ENCODE results near the gene RPL13A. TPM values are rescaled to one million over a fixed set of nuclear protein-coding genes. Genes with fewer than 3 reads are reported as not detected.
"Not testable (repeated sequence)": the region's sequence is repeated elsewhere in the genome, so short reads cannot be mapped to it uniquely, and the experiment has no call there.

The RPL13A gene
- total RNA-seq, 1 experiment from 2014 or later, result 3,219 TPM

DNA sequence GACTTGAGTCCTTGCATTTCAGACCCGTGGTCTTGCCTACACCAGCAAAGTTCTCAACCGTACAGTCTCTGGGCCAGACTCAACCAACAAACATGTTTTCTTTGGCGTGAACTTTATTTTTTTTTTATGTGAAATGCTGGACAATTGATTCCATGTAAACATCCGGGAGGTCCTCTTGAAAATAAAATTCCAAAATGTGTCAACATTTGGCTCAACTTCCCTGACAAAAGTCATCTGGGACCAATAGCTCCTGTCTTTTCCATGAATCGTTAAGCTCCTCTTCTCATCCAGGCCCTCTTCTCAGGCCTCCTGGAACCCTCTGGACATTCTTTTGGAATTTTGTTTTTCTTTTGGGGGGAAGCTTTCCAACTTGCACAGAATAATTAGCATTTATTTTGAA is 31.6 kb upstream of the RPL13A start:
- DNase-seq (ENCODE audit: low spot score), result no peak

DNA sequence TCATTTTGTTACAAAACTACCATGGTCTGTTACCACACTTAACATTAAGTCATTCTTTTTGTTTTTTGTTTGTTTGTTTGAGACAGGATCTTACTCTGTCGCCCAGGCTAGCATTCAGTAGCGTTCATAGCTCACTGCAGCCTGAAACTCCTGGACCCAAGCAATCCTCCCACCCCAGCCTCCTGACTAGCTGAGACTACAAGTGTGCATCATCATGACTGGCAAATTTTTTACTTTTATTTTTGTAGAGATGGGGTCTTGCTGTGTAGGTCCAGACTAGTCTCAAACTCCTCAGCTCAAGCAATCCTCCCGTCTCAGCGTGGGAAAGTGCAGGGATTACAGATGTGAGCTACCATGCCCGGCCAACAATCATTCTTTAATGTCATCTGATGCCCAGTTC is 31.1 kb upstream of the RPL13A start:
- DNase-seq (ENCODE audit: low spot score), result no peak

DNA sequence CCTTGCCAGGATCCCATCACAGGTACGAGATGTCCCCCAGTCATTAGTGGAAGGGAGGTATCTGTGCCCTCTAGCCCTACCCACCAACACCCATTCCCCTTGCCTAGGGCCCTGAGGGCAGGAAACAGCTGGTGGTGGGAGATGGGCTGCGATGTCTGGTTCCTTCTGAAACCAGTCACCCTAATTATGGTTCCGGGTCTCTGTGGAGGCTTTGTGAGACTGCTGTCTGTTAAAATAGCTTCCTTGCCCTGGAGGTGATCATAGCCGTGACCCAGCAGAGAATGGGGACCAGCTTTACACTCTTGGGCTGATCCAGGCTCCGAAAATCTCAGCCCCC is 28.9 kb upstream of the RPL13A start:
- DNase-seq (ENCODE audit: low spot score), result no peak

DNA sequence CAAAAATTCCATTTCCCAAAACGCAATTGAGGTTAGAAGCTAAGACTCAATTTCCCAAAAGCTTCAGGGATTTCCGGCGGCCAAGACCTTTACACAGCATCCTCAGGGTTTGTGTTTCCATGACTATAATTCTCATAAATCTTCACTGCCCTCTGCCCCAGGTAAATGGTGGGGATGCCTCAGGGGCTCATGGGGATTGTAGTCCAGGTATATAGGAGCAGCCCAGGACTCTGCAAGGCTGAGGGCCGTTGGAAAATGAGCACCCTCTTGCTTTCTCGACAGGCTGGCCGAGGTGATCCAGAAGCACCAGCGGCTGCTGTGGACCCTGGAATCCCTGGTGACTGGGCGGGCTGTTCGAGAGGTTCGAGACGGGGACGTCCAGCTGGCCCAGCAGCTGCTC is 28.0 kb upstream of the RPL13A start:
- DNase-seq (ENCODE audit: low spot score), result no peak

DNA sequence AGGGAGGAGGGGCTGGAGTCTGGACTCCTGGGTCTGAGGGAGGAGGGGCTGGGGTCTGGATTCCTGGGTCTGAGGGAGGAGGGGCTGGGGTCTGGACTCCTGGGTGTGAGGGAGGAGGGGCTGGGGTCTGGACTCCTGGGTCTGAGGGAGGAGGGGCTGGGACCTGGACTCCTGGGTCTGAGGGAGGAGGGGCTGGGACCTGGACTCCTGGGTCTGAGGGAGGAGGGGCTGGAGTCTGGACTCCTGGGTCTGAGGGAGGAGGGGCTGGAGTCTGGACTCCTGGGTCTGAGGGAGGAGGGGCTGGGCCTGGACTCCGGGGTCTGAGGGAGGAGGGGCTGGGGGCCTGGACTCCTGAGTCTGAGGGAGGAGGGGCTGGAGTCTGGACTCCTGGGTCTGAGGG is 26.3 kb upstream of the RPL13A start:
- not testable (repeated sequence) for DNase-seq (ENCODE audit: low spot score)

DNA sequence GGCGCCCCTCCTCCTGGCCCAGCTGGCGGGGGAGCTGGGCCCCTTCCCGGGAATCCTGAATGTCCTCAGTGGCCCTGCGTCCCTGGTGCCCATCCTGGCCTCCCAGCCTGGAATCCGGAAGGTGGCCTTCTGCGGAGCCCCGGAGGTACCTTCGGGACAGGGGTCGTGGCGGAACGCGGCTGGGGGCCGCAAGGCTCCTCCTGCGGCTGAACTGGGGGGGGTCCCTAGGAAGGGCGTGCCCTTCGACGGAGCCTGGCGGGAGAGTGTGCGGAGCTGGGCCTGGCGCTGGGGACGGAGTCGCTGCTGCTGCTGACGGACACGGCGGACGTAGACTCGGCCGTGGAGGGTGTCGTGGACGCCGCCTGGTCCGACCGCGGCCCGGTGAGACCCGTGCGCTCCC is 25.8 kb upstream of the RPL13A start:
- DNase-seq (ENCODE audit: low spot score), result no peak

DNA sequence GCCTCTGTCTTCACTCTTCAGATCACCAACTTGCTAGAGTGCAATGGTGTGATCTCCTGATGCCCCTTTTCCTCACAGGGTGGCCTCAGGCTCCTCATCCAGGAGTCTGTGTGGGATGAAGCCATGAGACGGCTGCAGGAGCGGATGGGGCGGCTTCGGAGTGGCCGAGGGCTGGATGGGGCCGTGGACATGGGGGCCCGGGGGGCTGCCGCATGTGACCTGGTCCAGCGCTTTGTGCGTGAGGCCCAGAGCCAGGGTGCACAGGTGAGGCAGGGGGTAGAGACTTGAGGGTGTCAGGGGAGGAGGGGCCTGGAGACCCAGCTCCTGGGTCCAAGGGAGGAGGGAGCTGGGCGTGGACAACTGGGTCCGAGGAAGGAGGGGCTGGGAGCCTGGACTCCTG is 24.9 kb upstream of the RPL13A start:
- DNase-seq (ENCODE audit: low spot score), result no peak

DNA sequence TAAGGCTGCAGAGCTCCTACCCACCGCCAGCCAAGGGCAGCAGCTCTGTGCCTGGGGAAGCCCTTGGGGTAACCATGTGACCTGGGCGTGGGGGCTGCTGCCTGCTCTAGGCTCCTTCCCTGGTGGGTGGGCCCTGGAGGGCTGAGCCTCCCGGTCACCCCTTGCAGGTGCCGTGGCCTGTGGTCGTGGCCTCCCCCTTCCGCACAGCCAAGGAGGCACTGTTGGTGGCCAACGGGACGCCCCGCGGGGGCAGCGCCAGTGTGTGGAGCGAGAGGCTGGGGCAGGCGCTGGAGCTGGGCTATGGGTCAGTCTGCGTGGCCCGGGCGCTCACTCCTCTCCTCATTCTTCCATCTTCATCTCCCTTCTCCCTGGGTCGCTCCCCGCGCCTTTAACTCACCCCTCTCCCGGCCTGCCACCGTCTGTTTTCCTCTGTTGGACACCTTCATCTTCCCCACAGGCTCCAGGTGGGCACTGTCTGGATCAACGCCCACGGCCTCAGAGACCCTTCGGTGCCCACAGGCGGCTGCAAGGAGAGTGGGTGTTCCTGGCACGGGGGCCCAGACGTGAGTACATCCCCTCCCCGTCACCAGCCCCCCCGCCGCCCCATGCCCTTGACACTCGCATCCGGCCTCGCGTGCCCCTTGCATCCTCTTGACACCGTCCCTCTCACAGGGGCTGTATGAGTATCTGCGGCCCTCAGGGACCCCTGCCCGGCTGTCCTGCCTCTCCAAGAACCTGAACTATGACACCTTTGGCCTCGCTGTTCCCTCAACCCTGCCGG is 23.3 kb upstream of the RPL13A start:
- no peak for DNase-seq (ENCODE audit: low spot score)

DNA sequence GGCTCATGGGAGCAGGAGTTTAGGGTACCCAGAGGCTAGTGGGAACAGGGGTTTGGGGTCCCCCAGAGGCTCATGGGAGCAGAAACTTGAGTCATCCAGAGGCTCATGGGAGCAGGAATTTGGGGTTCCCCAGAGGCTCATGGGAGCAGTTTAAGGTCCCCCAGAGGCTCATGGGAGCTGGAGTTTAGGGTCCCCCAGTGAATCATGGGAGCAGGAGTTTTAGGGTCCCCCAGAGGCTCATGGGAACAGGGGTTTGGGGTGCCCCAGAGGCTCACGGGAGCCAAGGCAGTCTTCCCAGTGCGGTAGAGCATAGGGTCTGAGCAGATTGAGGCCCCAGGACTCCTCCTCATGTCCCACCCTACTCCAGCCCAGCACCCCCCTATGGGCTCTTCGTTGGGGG is 22.0 kb upstream of the RPL13A start:
- DNase-seq (ENCODE audit: low spot score), result no peak

DNA sequence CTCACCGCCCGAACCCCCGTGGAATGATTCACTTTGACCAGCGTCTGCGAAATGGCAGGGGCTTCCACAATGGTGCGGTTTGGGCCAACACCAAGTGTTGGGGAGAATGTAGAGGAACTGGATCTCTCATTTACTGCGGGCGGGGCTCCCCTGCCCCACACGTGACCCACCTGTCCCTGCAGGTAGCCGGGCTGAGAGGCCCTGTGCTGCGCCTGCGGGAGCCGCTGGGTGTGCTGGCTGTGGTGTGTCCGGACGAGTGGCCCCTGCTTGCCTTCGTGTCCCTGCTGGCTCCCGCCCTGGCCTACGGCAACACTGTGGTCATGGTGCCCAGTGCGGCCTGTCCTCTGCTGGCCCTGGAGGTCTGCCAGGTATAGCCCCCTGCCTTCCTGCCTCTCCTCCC is 19.2 kb upstream of the RPL13A start:
- no peak for DNase-seq (ENCODE audit: low spot score)

DNA sequence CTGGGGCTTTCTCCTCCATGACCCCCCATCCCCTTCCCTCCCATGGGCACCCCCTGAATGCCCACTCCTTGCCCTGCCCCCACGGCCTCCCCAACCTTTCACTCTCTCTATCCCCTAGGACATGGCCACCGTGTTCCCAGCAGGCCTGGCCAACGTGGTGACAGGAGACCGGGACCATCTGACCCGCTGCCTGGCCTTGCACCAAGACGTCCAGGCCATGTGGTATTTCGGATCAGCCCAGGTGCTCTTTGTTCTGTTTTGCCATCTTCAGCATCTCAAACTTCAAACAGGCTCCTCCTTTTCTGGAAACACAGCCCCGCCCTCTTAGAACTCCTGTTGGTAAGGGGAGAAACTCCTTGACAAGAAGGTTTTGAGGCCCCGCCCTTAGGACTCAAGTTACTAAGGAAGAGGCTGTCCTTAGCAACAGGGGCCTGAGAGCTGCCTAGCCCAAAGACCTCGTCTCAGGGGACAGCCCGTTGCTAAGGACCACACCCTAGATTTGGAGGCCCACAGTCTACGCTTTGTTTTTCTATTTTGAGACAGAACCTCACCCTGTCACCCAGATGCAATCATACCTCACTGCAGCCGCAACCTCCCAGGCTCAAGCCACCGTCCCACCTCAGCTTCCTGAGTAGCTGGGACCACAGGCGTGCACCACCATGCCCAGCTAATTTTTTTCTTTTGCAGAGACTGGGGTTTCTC is 18.5 kb upstream of the RPL13A start:
- peak; percentile 63 for DNase-seq (ENCODE audit: low spot score)

DNA sequence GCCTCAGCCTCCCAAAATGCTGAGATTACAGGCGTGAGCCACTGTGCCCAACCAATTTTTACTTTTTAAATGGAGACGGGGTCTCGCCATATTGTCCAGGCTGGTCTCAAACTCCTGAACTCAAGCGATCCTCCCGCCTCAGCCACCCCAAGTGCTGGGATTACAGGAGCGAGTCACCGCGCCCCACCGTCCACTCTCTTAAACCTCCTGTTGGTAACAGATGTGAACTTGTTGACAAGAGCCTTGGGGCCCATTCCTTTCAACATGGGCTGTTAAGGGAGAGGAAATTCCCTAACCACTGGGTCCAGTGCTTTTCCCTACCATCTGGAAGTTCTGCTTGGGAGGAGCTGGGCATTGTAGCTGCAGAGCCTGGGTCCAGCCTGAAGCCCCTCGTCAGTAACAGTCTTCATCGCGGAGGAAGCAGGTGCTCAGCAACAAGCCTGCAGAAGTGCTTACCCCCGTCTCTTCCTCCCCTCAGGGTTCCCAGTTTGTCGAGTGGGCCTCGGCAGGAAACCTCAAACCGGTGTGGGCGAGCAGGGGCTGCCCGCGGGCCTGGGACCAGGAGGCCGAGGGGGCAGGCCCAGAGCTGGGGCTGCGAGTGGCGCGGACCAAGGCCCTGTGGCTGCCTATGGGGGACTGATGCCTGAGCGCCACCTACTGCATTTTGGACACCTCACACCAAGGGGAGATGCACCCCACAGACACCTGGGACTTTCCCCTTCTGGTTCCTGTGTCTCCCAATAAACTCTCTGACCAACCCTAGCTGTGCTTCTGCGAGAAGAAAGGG is 17.4 kb upstream of the RPL13A start:
- DNase-seq (ENCODE audit: low spot score), result no peak

DNA sequence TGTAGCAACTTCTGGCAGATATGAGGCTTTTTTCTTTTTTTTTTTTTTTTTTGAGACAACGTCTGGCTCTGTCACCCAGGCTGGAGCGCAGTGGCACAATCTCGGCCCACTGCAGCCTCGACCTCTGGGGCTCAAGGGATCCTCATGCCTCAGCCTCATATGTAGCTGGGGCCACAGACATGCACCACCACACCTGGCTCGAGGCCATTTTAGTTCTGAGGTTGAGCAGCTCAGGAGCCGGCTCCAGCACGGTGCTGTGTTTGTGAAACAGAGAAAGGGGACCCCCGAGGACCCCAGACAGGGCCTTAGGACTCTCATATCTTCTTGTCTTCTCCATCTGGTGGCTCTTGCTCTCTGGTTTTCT is 16.8 kb upstream of the RPL13A start:
- DNase-seq (ENCODE audit: low spot score), result no peak

DNA sequence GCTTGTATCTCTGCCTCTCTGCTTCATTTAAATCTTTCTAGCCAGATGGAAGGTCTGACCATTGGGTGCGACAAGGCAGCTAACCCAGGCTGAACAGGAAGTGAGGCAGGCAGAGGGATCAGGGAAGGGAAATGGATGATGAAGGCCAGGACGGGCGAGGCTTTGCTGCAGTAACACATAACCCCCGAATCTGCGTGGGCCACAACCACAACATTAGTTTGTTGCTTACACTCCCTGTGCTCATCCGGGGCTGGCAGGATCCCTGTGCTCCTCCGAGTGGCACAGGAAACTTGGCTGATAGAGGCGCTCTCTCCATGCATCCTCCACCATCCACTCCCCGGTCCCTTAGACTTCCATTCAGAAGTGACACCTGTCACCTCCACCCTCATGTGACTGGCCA is 14.5 kb upstream of the RPL13A start:
- DNase-seq (ENCODE audit: low spot score), result no peak

DNA sequence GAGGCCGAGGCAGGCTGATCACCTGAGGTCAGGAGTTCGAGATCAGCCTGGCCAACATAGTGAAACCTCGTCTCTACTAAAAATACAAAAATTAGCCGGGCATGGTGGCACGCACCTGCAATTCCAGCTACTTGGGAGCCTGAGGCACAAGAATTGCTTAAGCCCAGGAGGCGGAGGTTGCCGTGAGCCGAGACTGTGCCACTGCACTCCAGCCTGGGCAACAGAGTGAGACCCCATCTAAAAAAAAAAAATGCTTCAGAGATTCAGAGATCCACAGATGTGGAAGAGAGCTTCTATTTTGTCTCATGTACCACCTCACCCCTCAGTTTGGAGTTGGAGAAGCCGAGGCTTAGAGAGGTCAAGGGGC is 13.9 kb upstream of the RPL13A start:
- DNase-seq (ENCODE audit: low spot score), result not testable (repeated sequence)

DNA sequence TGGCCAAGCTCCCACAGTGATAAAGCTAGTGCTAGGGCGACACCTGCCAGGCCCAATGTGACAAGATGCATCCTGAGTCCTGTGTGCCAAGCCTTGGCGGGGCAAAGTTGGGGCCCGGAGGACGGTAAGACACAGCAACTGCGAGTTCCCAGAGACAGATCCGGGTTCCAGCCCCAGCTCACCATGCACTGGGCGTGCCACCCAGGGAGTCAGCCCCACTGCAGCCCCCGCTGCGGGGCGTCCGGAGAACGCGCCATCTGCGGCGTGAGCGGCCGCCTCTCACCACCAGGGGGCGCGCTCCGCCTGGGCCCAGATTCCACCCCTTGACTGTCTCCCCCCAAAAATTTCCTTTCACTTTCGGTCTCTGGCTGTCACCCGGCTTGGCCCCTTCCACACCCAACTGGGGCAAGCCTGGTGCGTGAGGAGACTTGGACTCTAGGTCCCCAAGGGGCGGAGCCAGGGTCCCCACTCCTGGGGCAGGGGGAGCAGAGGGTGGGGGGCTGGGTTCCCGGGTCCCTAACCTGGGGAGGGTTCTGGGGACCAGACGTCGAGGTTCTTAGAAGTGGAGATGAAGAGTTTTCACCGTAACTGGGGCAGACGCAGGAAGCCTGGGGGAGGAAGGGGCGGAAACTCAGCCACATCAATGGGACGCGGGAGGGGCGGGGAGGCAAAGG is 13.4 kb upstream of the RPL13A start, which contains the start of gene FLT3LG:
Gene FLT3LG (plus strand): TSS at position 348 of the 674 bp plus-strand sequence. CDS start 425 bp downstream, outside the sequence.
- peak; percentile 78 for DNase-seq (ENCODE audit: low spot score)

DNA sequence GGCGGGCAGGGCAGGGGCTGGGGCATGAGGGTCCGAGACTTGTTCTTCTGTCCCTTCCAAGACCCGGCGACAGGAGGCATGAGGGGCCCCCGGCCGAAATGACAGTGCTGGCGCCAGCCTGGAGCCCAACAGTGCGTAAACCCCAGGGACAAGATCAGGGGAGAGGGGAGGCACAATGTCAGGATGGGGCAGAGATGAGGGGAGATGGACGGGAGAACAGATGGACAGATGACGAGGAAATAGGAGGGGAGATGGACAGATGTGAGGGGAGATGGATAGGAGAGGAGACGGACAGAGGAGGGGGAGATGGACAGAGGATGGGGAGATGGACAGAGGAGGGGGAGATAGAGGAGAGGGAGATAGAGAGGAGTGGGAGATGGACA is 12.9 kb upstream of the RPL13A start:
- no peak for DNase-seq (ENCODE audit: low spot score)

DNA sequence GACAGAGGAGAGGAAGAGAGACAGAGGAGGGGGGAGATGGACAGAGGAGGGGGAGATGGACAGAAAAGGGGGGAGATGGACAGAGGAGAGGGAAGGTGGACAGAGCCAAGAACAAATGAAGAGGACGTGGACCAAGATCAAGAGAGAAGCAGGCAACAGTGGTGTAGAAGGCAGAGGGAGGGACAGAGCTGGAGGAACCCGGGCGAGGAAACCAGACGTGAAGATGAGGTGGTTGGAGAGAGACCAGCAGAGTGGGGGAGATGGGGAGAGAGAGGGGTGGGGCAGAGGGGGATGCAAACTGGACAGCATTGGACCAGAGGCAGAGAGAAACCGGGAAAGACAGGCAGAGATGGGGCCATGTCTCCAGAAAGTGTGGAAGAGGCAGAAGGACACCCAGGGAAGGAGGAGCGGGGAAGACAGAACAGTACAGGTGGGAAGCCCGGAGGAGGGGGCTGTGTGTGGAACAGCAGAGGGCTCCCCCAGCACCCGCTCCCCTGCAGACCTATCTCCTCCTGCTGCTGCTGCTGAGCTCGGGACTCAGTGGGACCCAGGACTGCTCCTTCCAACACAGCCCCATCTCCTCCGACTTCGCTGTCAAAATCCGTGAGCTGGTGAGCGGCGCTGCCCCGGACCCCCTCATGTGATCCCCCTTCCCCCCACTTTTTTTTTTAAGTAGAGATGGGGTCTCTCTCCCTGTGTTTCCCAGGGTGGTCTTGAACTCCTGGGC is 12.1 kb upstream of the RPL13A start:
- no peak for DNase-seq (ENCODE audit: low spot score)

DNA sequence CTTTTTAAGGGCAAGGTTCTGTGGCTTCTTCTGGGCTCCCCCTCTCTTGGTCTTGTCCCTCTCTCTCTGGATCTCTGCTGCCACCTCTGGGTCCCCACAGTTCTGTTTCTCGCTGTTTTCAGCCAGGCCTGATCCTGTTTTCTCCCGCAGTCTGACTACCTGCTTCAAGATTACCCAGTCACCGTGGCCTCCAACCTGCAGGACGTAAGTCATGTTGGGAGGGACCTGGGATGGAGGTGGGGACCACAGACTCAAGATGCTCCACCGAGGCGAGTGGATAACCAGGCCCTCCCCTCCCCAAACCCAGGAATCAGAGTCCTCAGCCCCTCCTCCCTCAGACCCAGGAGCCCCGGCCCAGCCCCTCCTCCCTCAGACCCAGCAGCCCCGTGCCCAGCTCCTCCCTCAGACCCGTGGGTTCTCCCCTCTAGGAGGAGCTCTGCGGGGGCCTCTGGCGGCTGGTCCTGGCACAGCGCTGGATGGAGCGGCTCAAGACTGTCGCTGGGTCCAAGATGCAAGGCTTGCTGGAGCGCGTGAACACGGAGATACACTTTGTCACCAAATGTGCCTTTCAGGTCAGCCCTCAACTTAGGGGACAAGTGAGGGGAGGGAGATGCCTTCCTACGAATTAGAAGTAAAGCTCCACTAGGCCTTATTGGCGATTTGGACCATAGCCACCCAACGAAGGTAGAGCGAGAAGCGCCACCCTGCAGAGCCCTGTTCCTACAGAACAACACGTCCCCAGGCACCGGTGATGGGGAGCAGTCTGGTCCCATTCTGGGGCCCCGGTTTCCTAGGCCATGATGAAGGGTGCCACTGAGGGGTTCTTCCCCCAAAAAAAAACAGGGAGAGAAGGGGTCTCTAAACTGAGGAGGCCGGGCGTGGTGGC is 11.2 kb upstream of the RPL13A start:
- no peak for DNase-seq (ENCODE audit: low spot score)

DNA sequence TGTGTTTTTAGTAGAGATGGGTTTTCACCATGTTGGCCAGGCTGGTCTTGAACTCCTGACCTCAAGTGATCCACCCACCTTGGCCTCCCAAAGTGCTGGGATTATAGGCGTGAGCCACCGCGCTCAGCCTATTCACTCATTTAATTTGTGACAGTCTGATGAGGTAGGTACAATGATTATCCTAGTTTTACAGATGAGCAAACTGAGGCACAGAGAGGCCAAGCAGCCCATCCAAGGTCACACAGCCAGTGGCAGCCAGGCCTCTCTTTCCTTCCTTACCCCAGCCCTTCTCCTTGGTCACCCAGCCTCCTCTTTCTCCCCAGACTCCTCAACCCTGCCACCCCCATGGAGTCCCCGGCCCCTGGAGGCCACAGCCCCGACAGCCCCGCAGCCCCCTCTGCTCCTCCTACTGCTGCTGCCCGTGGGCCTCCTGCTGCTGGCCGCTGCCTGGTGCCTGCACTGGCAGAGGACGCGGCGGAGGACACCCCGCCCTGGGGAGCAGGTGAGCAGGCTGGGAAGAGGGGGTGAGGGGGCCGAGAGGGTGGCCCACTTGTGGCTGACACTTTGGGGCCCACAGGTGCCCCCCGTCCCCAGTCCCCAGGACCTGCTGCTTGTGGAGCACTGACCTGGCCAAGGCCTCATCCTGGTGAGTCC is 7.3 kb upstream of the RPL13A start:
- DNase-seq (ENCODE audit: low spot score), result no peak

All from H4 (cell line).